ENCODE data around the gene ZNF430. TPM values are rescaled to one million over a fixed set of nuclear protein-coding genes. Genes with fewer than 3 reads are reported as not detected.

The ZNF430 gene
- total and polyA plus RNA-seq, 4 donors, result 0.31 to 5.3 (median 2.9) TPM

DNA sequence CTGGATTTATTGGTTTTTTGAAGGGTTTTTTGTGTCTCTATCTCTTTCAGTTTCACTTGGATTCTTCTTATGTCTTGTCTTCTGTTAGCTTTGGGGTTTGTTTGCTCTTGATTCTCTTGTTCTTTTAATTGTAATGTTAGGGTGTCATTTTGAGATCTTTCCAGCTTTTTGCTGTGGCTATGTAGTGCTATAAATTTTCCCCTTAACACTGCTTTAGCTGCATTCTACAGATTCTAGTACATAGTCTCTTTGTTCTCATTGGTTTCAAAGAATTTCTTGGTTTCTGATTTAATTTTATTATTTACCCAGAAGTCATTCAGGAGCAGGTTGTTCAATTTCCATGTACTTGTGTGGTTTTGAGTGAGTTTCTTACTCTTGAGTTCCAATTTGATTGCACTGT, 24.6 kb downstream of the ZNF430 start (continued):
- TF ChIP-seq MAX (IDR thresholded peaks at IDR 0.05), result no peak
- TF ChIP-seq RAD21 (IDR thresholded peaks at IDR 0.05), result no peak
- TF ChIP-seq ATF3 (IDR thresholded peaks at IDR 0.05), result no peak
- TF ChIP-seq HNF4G (IDR thresholded peaks at IDR 0.05), result no peak
- TF ChIP-seq FOXA2 (IDR thresholded peaks at IDR 0.05), result no peak
- no peak for TF ChIP-seq GABPA (IDR thresholded peaks at IDR 0.05 in 1 of 2, conservative IDR thresholded peaks at IDR 0.05 in 1 of 2)
- TF ChIP-seq RXRA (IDR thresholded peaks at IDR 0.05), result no peak

GRCh38 chr19:21046489-21046888, 26.0 kb downstream of the ZNF430 start:
- Histone ChIP-seq H3K4me3 (ENCODE audit: low read depth in 1 of 3, low read length in 3 of 3) (no peak overlapping the region), H3K4me1 (ENCODE audit: control insufficient read depth in 4 of 4, insufficient read depth in 4 of 4, low read length in 3 of 4) (no peaks in the 10 kb centered on the region), H3K36me3 (ENCODE audit: control insufficient read depth in 4 of 4, insufficient read depth in 3 of 4, low read depth in 1 of 4, low read length in 3 of 4) (no peaks in the 10 kb centered on the region), H3K27ac (ENCODE audit: low read depth in 1 of 2, low read length in 2 of 2) (no peak overlapping the region), H3K27me3 (ENCODE audit: control insufficient read depth in 4 of 4, insufficient read depth in 4 of 4, low read length in 3 of 4) (no peaks in the 10 kb centered on the region), H3K9me3 (ENCODE audit: control insufficient read depth in 4 of 4, low read length in 3 of 4) (peaks cover 2 to 10% (median 6%) of the 10 kb centered on the region in 4 donors), H3K9ac (ENCODE audit: low read depth in 1 of 2, low read length in 2 of 2) (no peak overlapping the region)
- TF ChIP-seq RAD21 (IDR thresholded peaks at IDR 0.05), result no peak
- no peak for TF ChIP-seq YY1 (IDR thresholded peaks at IDR 0.05)
- TF ChIP-seq MAX (IDR thresholded peaks at IDR 0.05), result no peak
- TF ChIP-seq SP1 (IDR thresholded peaks at IDR 0.05), result no peak
- TF ChIP-seq, protein P1, sequence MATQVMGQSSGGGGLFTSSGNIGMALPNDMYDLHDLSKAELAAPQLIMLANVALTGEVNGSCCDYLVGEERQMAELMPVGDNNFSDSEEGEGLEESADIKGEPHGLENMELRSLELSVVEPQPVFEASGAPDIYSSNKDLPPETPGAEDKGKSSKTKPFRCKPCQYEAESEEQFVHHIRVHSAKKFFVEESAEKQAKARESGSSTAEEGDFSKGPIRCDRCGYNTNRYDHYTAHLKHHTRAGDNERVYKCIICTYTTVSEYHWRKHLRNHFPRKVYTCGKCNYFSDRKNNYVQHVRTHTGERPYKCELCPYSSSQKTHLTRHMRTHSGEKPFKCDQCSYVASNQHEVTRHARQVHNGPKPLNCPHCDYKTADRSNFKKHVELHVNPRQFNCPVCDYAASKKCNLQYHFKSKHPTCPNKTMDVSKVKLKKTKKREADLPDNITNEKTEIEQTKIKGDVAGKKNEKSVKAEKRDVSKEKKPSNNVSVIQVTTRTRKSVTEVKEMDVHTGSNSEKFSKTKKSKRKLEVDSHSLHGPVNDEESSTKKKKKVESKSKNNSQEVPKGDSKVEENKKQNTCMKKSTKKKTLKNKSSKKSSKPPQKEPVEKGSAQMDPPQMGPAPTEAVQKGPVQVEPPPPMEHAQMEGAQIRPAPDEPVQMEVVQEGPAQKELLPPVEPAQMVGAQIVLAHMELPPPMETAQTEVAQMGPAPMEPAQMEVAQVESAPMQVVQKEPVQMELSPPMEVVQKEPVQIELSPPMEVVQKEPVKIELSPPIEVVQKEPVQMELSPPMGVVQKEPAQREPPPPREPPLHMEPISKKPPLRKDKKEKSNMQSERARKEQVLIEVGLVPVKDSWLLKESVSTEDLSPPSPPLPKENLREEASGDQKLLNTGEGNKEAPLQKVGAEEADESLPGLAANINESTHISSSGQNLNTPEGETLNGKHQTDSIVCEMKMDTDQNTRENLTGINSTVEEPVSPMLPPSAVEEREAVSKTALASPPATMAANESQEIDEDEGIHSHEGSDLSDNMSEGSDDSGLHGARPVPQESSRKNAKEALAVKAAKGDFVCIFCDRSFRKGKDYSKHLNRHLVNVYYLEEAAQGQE (IDR thresholded peaks at IDR 0.05), result no peak
- TF ChIP-seq NR2F2 (IDR thresholded peaks at IDR 0.05), result no peak
- TF ChIP-seq FOXA1 (IDR thresholded peaks at IDR 0.05), result no peak
- TF ChIP-seq TAF1 (conservative IDR thresholded peaks at IDR 0.05), result no peak
- TF ChIP-seq CTCF (IDR thresholded peaks at IDR 0.05; ENCODE audit: low read depth, low read length, missing input control), result no peak
- TF ChIP-seq ATF3 (IDR thresholded peaks at IDR 0.05), result no peak
- no peak for TF ChIP-seq HNF4A (conservative IDR thresholded peaks at IDR 0.05)
- no peak for TF ChIP-seq JUND (IDR thresholded peaks at IDR 0.05)
- TF ChIP-seq RXRA (IDR thresholded peaks at IDR 0.05), result no peak
- no peak for TF ChIP-seq HNF4G (IDR thresholded peaks at IDR 0.05)
- TF ChIP-seq FOXA2 (IDR thresholded peaks at IDR 0.05), result no peak
- TF ChIP-seq EGR1 (IDR thresholded peaks at IDR 0.05; ENCODE audit: low read depth in 2 of 2), result no peak
- TF ChIP-seq GABPA (IDR thresholded peaks at IDR 0.05 in 1 of 2, conservative IDR thresholded peaks at IDR 0.05 in 1 of 2), result no peak
- TF ChIP-seq, protein P2, sequence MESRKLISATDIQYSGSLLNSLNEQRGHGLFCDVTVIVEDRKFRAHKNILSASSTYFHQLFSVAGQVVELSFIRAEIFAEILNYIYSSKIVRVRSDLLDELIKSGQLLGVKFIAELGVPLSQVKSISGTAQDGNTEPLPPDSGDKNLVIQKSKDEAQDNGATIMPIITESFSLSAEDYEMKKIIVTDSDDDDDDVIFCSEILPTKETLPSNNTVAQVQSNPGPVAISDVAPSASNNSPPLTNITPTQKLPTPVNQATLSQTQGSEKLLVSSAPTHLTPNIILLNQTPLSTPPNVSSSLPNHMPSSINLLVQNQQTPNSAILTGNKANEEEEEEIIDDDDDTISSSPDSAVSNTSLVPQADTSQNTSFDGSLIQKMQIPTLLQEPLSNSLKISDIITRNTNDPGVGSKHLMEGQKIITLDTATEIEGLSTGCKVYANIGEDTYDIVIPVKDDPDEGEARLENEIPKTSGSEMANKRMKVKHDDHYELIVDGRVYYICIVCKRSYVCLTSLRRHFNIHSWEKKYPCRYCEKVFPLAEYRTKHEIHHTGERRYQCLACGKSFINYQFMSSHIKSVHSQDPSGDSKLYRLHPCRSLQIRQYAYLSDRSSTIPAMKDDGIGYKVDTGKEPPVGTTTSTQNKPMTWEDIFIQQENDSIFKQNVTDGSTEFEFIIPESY (IDR thresholded peaks at IDR 0.05), result no peak
- no peak for DNase-seq (ENCODE audit: low spot score)
- 96% methylated on average over 3 of the region's 3 CpGs for WGBS

All from liver (tissue), 9 donors.